Stimulated activated memory B cell treated with anti-CD40 and anti-IgM and Interleukin-4, amounts not matched to agents 10 μg/mL and 1 μg/mL and 100 μg/mL, for 72 hours (primary cell): ENCODE data around the gene YIPF7.
A peak's percentile ranks its signal among the peaks of the same experiment; 100 is the strongest.

Experiments used
- ATAC-seq: fragments of 150-1000 bp; cut with Tn5 transposase; 2 replicates; pipeline ENCODE4 v1.10.0; 2021
- H3K27ac Mint-ChIP-seq: one replicate; pipeline ENCODE4 v1.8.0; 2022; ENCODE audit warnings: mild to moderate bottlenecking, mixed read lengths
- H3K27me3 Mint-ChIP-seq: one replicate; pipeline ENCODE4 v1.8.0; 2022; ENCODE audit warnings: mixed read lengths
- H3K36me3 Mint-ChIP-seq: one replicate; pipeline ENCODE4 v1.8.0; 2022; ENCODE audit warnings: mixed read lengths
- H3K4me1 Mint-ChIP-seq: one replicate; pipeline ENCODE4 v1.8.0; 2022; ENCODE audit warnings: mixed read lengths
- H3K4me3 Mint-ChIP-seq: one replicate; pipeline ENCODE4 v1.8.0; 2022; ENCODE audit warnings: mild to moderate bottlenecking, moderate library complexity, mixed read lengths
- H3K9me3 Mint-ChIP-seq: one replicate; pipeline ENCODE4 v1.8.0; 2022; ENCODE audit warnings: mixed read lengths

Gene YIPF7

GRCh38 chr4:44652002-44652401, 577 bp upstream of the YIPF7 start:
- Mint-ChIP-seq H3K9me3 (no peaks in the 10 kb centered on the region), H3K27me3 (peaks cover 10% of the 10 kb centered on the region), H3K4me3 (no peak overlapping the region), H3K4me1 (no peaks in the 10 kb centered on the region), H3K27ac (no peak overlapping the region), H3K36me3 (no peaks in the 10 kb centered on the region)
- no peak for ATAC-seq

- Mint-ChIP-seq H3K9me3 (peaks cover 8% of the 10 kb centered on the region), H3K4me1 (no peaks in the 10 kb centered on the region), H3K36me3 (no peaks in the 10 kb centered on the region), H3K4me3 (no peak overlapping the region), H3K27ac (no peak overlapping the region), H3K27me3 (no peaks in the 10 kb centered on the region)
- ATAC-seq = no peak
These were observed 5.3 kb downstream of the YIPF7 start for GRCh38 chr4:44646151-44646550.

GRCh38 chr4:44638091-44638490, 13.3 kb downstream of the YIPF7 start:
- no peak for ATAC-seq
- Mint-ChIP-seq H3K27ac (no peak overlapping the region), H3K36me3 (no peaks in the 10 kb centered on the region), H3K27me3 (no peaks in the 10 kb centered on the region), H3K9me3 (peaks cover 5% of the 10 kb centered on the region), H3K4me1 (no peaks in the 10 kb centered on the region), H3K4me3 (no peak overlapping the region)

GRCh38 chr4:44632733-44633132, 18.7 kb downstream of the YIPF7 start:
- no peaks in the 10 kb centered on the region for H3K36me3 Mint-ChIP-seq
- no peak for ATAC-seq
- H3K27me3 Mint-ChIP-seq = peaks cover 22% of the 10 kb centered on the region
- H3K9me3 Mint-ChIP-seq = no peaks in the 10 kb centered on the region
- peaks cover 6% of the 10 kb centered on the region for H3K4me1 Mint-ChIP-seq
- H3K27ac Mint-ChIP-seq = no peak overlapping the region
- no peak overlapping the region for H3K4me3 Mint-ChIP-seq

- no peak overlapping the region for H3K4me3 Mint-ChIP-seq
- no peaks in the 10 kb centered on the region for H3K36me3 Mint-ChIP-seq
- H3K9me3 Mint-ChIP-seq = no peaks in the 10 kb centered on the region
- peaks cover 6% of the 10 kb centered on the region for H3K4me1 Mint-ChIP-seq
- no peak for ATAC-seq
- H3K27ac Mint-ChIP-seq = no peak overlapping the region
- peaks cover 22% of the 10 kb centered on the region for H3K27me3 Mint-ChIP-seq
These were observed 19.3 kb downstream of the YIPF7 start for GRCh38 chr4:44632089-44632488.

- H3K4me3 Mint-ChIP-seq = no peak overlapping the region
- peaks cover 6% of the 10 kb centered on the region for H3K4me1 Mint-ChIP-seq
- H3K27ac Mint-ChIP-seq = no peak overlapping the region
- ATAC-seq = peak; percentile 55
- H3K9me3 Mint-ChIP-seq = no peaks in the 10 kb centered on the region
- peaks cover 22% of the 10 kb centered on the region for H3K27me3 Mint-ChIP-seq
- no peaks in the 10 kb centered on the region for H3K36me3 Mint-ChIP-seq
These were observed 22.1 kb downstream of the YIPF7 start for GRCh38 chr4:44629280-44629866.

GRCh38 chr4:44623676-44624075, 27.7 kb downstream of the YIPF7 start:
- Mint-ChIP-seq H3K36me3 (no peaks in the 10 kb centered on the region), H3K27me3 (peaks cover 3% of the 10 kb centered on the region), H3K4me3 (no peak overlapping the region), H3K4me1 (no peaks in the 10 kb centered on the region), H3K27ac (no peak overlapping the region), H3K9me3 (no peaks in the 10 kb centered on the region)
- no peak for ATAC-seq

- H3K4me1 Mint-ChIP-seq = no peaks in the 10 kb centered on the region
These were observed 34.8 kb downstream of the YIPF7 start for GRCh38 chr4:44616621-44617020.

GRCh38 chr4:44583393-44583792, 68.0 kb downstream of the YIPF7 start:
- Mint-ChIP-seq H3K4me3 (no peak overlapping the region), H3K27ac (no peak overlapping the region), H3K4me1 (no peaks in the 10 kb centered on the region), H3K9me3 (peaks cover 12% of the 10 kb centered on the region), H3K27me3 (no peaks in the 10 kb centered on the region), H3K36me3 (no peaks in the 10 kb centered on the region)
- ATAC-seq = no peak

More at GRCh38 chr4:44616621-44617020, 34.8 kb downstream of the YIPF7 start:
- Mint-ChIP-seq H3K27me3 (no peaks in the 10 kb centered on the region), H3K4me3 (no peak overlapping the region), H3K9me3 (no peaks in the 10 kb centered on the region), H3K36me3 (no peaks in the 10 kb centered on the region), H3K27ac (no peak overlapping the region)
- ATAC-seq = no peak

GRCh38 chr4:44580231-44580630, 71.2 kb downstream of the YIPF7 start:
- no peak overlapping the region for H3K4me3 Mint-ChIP-seq
- ATAC-seq = no peak

GRCh38 chr4:44578954-44579353, 72.5 kb downstream of the YIPF7 start:
- Mint-ChIP-seq H3K27ac (no peak overlapping the region), H3K4me3 (no peak overlapping the region), H3K4me1 (no peaks in the 10 kb centered on the region), H3K36me3 (no peaks in the 10 kb centered on the region), H3K9me3 (peaks cover 7% of the 10 kb centered on the region), H3K27me3 (peaks cover 7% of the 10 kb centered on the region)
- ATAC-seq = no peak

More at GRCh38 chr4:44580231-44580630, 71.2 kb downstream of the YIPF7 start:
- Mint-ChIP-seq H3K4me1 (no peaks in the 10 kb centered on the region), H3K27me3 (peaks cover 7% of the 10 kb centered on the region), H3K27ac (no peak overlapping the region), H3K36me3 (no peaks in the 10 kb centered on the region), H3K9me3 (peaks cover 12% of the 10 kb centered on the region)
